ENCODE data around the gene USP4. TPM values are rescaled to one million over a fixed set of nuclear protein-coding genes. Genes with fewer than 3 reads are reported as not detected.

The USP4 gene
- total and polyA plus RNA-seq, 2 of the 13 experiments (the other 11 are each of a cell fraction or from before 2014, with no cell fraction given), result 9.2 to 20.8 TPM

DNA sequence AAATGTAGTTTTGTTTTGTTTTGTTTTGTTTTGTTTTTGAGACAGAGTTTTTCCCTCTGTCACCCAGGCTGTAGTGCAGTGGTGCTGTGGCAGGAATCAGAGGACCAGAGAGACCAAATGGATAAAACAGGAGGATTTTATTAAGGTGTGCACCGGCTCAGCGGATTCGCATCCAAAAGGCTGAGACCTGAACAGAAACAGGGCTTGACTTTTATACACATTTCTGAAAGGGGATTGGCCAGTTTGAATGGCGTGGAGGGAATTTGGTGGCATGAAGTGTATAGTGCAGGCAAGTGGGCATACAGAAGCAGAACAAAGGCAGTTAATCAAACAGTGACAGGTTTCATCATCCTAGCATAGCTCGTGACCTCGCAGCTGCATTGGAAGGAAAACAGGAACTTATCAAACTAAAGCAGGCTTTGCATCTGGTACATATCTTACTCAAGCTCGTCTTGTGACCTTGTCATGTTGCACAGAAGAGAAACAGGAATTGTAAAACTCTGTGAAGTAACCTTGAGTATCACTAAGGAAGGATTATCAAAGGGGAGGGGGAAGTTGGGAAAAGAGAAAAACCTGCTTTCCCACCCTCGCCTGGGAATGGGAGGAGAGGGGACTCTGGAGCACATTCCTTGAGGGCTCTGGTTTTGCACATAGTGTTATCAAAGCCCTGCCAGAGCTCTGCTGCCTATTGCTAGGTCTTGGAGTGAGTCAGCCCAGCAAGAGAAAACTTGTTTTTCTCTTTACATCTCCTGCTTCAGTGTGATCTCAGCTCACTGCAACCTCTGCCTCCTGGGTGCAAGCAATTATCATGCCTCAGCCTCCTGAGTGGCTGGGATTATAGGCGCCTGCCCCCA, 101.4 kb downstream of the USP4 start (continued):
- TF ChIP-seq RBFOX2 (IDR thresholded peaks at IDR 0.05; ENCODE audit: low read depth, low read length) (no peak), KMT2B (CRISPR knock-in tag; IDR thresholded peaks at IDR 0.05) (no peak), SP4 (CRISPR knock-in tag; IDR thresholded peaks at IDR 0.05) (no peak), ZNF20 (CRISPR knock-in tag; IDR thresholded peaks at IDR 0.05) (no peak), SETDB1 (CRISPR knock-in tag; IDR thresholded peaks at IDR 0.05; ENCODE audit: borderline replicate concordance) (no peak), NFYC (CRISPR knock-in tag; IDR thresholded peaks at IDR 0.05) (0 out of 2 replicates have a peak, but pooled peaks have one; percentile 30), ZNF644 (CRISPR knock-in tag; IDR thresholded peaks at IDR 0.05; ENCODE audit: low read depth) (0 out of 2 replicates have a peak, but pooled peaks have one; percentile 18), ZNF331 (CRISPR knock-in tag; IDR thresholded peaks at IDR 0.05) (peak; percentile 62; the same call in 1 of the 2 replicates), ZNF17 (CRISPR knock-in tag; IDR thresholded peaks at IDR 0.05) (no peak), ZNF180 (CRISPR knock-in tag; IDR thresholded peaks at IDR 0.05; ENCODE audit: borderline replicate concordance, low read depth) (no peak), SOX5 (CRISPR knock-in tag; IDR thresholded peaks at IDR 0.05; ENCODE audit: borderline replicate concordance) (peak; percentile 87), ZNF329 (CRISPR knock-in tag; IDR thresholded peaks at IDR 0.05; ENCODE audit: low read depth) (no peak), NFKBIZ (CRISPR knock-in tag; IDR thresholded peaks at IDR 0.05) (peak; percentile 55; the same call in 1 of the 2 replicates), SOX6 (IDR thresholded peaks at IDR 0.05) (no peak), SOX6 (CRISPR knock-in tag; IDR thresholded peaks at IDR 0.05) (peak; percentile 92), ZNF615 (CRISPR knock-in tag; IDR thresholded peaks at IDR 0.05; ENCODE audit: borderline replicate concordance) (no peak), SMC3 (IDR thresholded peaks at IDR 0.05; ENCODE audit: low read length) (no peak), HCFC1 (IDR thresholded peaks at IDR 0.05; ENCODE audit: low read depth, low read length) (no peak), IKZF4 (CRISPR knock-in tag; IDR thresholded peaks at IDR 0.05; ENCODE audit: borderline replicate concordance, low read depth, not compliant biosample characterization) (no peak), FOXA3 (CRISPR knock-in tag; IDR thresholded peaks at IDR 0.05) (peak; percentile 54), SMAD9 (CRISPR knock-in tag; IDR thresholded peaks at IDR 0.05) (no peak)
- TF ChIP-seq, protein P1, sequence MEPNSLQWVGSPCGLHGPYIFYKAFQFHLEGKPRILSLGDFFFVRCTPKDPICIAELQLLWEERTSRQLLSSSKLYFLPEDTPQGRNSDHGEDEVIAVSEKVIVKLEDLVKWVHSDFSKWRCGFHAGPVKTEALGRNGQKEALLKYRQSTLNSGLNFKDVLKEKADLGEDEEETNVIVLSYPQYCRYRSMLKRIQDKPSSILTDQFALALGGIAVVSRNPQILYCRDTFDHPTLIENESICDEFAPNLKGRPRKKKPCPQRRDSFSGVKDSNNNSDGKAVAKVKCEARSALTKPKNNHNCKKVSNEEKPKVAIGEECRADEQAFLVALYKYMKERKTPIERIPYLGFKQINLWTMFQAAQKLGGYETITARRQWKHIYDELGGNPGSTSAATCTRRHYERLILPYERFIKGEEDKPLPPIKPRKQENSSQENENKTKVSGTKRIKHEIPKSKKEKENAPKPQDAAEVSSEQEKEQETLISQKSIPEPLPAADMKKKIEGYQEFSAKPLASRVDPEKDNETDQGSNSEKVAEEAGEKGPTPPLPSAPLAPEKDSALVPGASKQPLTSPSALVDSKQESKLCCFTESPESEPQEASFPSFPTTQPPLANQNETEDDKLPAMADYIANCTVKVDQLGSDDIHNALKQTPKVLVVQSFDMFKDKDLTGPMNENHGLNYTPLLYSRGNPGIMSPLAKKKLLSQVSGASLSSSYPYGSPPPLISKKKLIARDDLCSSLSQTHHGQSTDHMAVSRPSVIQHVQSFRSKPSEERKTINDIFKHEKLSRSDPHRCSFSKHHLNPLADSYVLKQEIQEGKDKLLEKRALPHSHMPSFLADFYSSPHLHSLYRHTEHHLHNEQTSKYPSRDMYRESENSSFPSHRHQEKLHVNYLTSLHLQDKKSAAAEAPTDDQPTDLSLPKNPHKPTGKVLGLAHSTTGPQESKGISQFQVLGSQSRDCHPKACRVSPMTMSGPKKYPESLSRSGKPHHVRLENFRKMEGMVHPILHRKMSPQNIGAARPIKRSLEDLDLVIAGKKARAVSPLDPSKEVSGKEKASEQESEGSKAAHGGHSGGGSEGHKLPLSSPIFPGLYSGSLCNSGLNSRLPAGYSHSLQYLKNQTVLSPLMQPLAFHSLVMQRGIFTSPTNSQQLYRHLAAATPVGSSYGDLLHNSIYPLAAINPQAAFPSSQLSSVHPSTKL (CRISPR knock-in tag; IDR thresholded peaks at IDR 0.05), result peak; percentile 83
- TF ChIP-seq, protein P2, sequence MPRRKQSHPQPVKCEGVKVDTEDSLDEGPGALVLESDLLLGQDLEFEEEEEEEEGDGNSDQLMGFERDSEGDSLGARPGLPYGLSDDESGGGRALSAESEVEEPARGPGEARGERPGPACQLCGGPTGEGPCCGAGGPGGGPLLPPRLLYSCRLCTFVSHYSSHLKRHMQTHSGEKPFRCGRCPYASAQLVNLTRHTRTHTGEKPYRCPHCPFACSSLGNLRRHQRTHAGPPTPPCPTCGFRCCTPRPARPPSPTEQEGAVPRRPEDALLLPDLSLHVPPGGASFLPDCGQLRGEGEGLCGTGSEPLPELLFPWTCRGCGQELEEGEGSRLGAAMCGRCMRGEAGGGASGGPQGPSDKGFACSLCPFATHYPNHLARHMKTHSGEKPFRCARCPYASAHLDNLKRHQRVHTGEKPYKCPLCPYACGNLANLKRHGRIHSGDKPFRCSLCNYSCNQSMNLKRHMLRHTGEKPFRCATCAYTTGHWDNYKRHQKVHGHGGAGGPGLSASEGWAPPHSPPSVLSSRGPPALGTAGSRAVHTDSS (CRISPR knock-in tag; conservative IDR thresholded peaks at IDR 0.05), result no peak
- TF ChIP-seq, protein P3, sequence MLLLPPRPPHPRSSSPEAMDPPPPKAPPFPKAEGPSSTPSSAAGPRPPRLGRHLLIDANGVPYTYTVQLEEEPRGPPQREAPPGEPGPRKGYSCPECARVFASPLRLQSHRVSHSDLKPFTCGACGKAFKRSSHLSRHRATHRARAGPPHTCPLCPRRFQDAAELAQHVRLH (CRISPR knock-in tag; IDR thresholded peaks at IDR 0.05; ENCODE audit: borderline replicate concordance, low read depth), result 0 out of 2 replicates have a peak, but pooled peaks have one; percentile 19

Data from HepG2 (cell line).